Activated CD4-positive, alpha-beta T cell treated with anti-CD3 and anti-CD28 coated beads for 48 hours (primary cell): ENCODE results near the gene PALLD.
"Not testable (repeated sequence)": the region's sequence is repeated elsewhere in the genome, so short reads cannot be mapped to it uniquely, and the experiment has no call there.

Source experiments
- DNase-seq: peaks from one replicate; pipeline ENCODE4 v3.0.0-alpha.2; 2020

PALLD gene

GRCh38 chr4:168496834-168497233, at the start of gene PALLD:
PALLD (plus strand) TSS chr4:168497052.
- no peak for DNase-seq

GRCh38 chr4:168449063-168449462, 47.8 kb upstream of the PALLD start:
- not testable (repeated sequence) for DNase-seq

GRCh38 chr4:168449719-168450452, 47.0 kb upstream of the PALLD start:
- peak; percentile 40 for DNase-seq

- DNase-seq: no peak
These were observed 45.5 kb upstream of the PALLD start for GRCh38 chr4:168451331-168451730.

- DNase-seq: no peak
These were observed 45.0 kb upstream of the PALLD start for GRCh38 chr4:168451744-168452390.

- no peak for DNase-seq
These were observed 43.7 kb upstream of the PALLD start for GRCh38 chr4:168453146-168453545.

- DNase-seq: not testable (repeated sequence)
These were observed 38.6 kb upstream of the PALLD start for GRCh38 chr4:168458256-168458655.

- no peak for DNase-seq
These were observed 35.0 kb upstream of the PALLD start for GRCh38 chr4:168461821-168462220.

- no peak for DNase-seq
These were observed 23.9 kb upstream of the PALLD start for GRCh38 chr4:168472920-168473319.

GRCh38 chr4:168474660-168475320, 22.1 kb upstream of the PALLD start:
- no peak for DNase-seq

- DNase-seq: peak; percentile 49
These were observed 21.1 kb upstream of the PALLD start for GRCh38 chr4:168475745-168476144.

- DNase-seq: no peak
These were observed 18.0 kb upstream of the PALLD start for GRCh38 chr4:168478868-168479267.

GRCh38 chr4:168480931-168481611, 15.8 kb upstream of the PALLD start:
- DNase-seq: peak; percentile 34

- no peak for DNase-seq
These were observed 13.0 kb upstream of the PALLD start for GRCh38 chr4:168483811-168484210.

- DNase-seq: no peak
These were observed 12.2 kb upstream of the PALLD start for GRCh38 chr4:168484626-168485025.

- DNase-seq: no peak
These were observed 11.5 kb upstream of the PALLD start for GRCh38 chr4:168485156-168485910.

GRCh38 chr4:168486912-168487281, 10.0 kb upstream of the PALLD start:
- DNase-seq: peak; percentile 13

- no peak for DNase-seq
These were observed 9.4 kb upstream of the PALLD start for GRCh38 chr4:168487282-168488035.

- no peak for DNase-seq
These were observed 8.0 kb upstream of the PALLD start for GRCh38 chr4:168488869-168489274.

- DNase-seq: no peak
These were observed 7.2 kb upstream of the PALLD start for GRCh38 chr4:168489616-168490015.

- no peak for DNase-seq
These were observed 6.1 kb upstream of the PALLD start for GRCh38 chr4:168490711-168491110.

GRCh38 chr4:168491563-168491962, 5.3 kb upstream of the PALLD start:
- DNase-seq: no peak
